ENCODE data around the gene TRPM3.

Gene TRPM3

GRCh38 chr9:70917277-70917676 is 204.1 kb downstream of the TRPM3 start:
- Mint-ChIP-seq H3K27me3 (peaks cover 0 to 6% of the 10 kb centered on the region in 2 donors), H3K9me3 (peaks cover 0 to 3% of the 10 kb centered on the region in 2 donors), H3K4me1 (ENCODE audit: low read depth in 2 of 2) (no peaks in the 10 kb centered on the region), H3K4me3 (no peak overlapping the region), H3K27ac (no peak overlapping the region), H3K36me3 (ENCODE audit: insufficient read depth) (no peaks in the 10 kb centered on the region)
- no peak for DNase-seq
- no peak for ATAC-seq (replicated peaks)

GRCh38 chr9:70911791-70912190 is 209.6 kb downstream of the TRPM3 start:
- Mint-ChIP-seq H3K9me3 (peaks cover 0 to 3% of the 10 kb centered on the region in 2 donors), H3K27ac (no peak overlapping the region), H3K4me1 (ENCODE audit: low read depth in 2 of 2) (no peaks in the 10 kb centered on the region), H3K4me3 (no peak overlapping the region), H3K27me3 (peaks cover 0 to 16% of the 10 kb centered on the region in 2 donors), H3K36me3 (ENCODE audit: insufficient read depth) (no peaks in the 10 kb centered on the region)
- ATAC-seq (replicated peaks) = no peak
- no peak for DNase-seq

- H3K9me3 Mint-ChIP-seq = peaks cover 0 to 2% of the 10 kb centered on the region in 2 donors
- ATAC-seq (replicated peaks) (no peak), DNase-seq (no peak)
- no peak overlapping the region for H3K27ac Mint-ChIP-seq
- H3K4me1 Mint-ChIP-seq (ENCODE audit: low read depth in 2 of 2) = no peaks in the 10 kb centered on the region
- no peaks in the 10 kb centered on the region for H3K36me3 Mint-ChIP-seq (ENCODE audit: insufficient read depth)
- H3K4me3 Mint-ChIP-seq = no peak overlapping the region
- peaks cover 0 to 16% of the 10 kb centered on the region in 2 donors for H3K27me3 Mint-ChIP-seq
Observed at GRCh38 chr9:70910598-70910997, 210.8 kb downstream of the TRPM3 start.

- ATAC-seq (replicated peaks) (no peak), DNase-seq (no peak)
- no peaks in the 10 kb centered on the region for H3K9me3 Mint-ChIP-seq
- H3K4me1 Mint-ChIP-seq (ENCODE audit: low read depth in 2 of 2) = no peaks in the 10 kb centered on the region
- H3K27ac Mint-ChIP-seq = no peak overlapping the region
- H3K4me3 Mint-ChIP-seq = no peak overlapping the region
- no peaks in the 10 kb centered on the region for H3K36me3 Mint-ChIP-seq (ENCODE audit: insufficient read depth)
- H3K27me3 Mint-ChIP-seq = no peaks in the 10 kb centered on the region
Observed at GRCh38 chr9:70902692-70903131, 218.7 kb downstream of the TRPM3 start.

- Mint-ChIP-seq H3K36me3 (ENCODE audit: insufficient read depth) (no peaks in the 10 kb centered on the region), H3K27me3 (no peaks in the 10 kb centered on the region), H3K4me1 (ENCODE audit: low read depth in 2 of 2) (no peaks in the 10 kb centered on the region), H3K9me3 (no peaks in the 10 kb centered on the region), H3K4me3 (no peak overlapping the region), H3K27ac (no peak overlapping the region)
- ATAC-seq (replicated peaks) (no peak), DNase-seq (no peak)
Observed at GRCh38 chr9:70902171-70902570, 219.2 kb downstream of the TRPM3 start.

GRCh38 chr9:70901746-70902145 is 219.7 kb downstream of the TRPM3 start:
- Mint-ChIP-seq H3K36me3 (ENCODE audit: insufficient read depth) (no peaks in the 10 kb centered on the region), H3K4me1 (ENCODE audit: low read depth in 2 of 2) (no peaks in the 10 kb centered on the region), H3K27ac (no peak overlapping the region), H3K27me3 (no peaks in the 10 kb centered on the region), H3K4me3 (no peak overlapping the region), H3K9me3 (no peaks in the 10 kb centered on the region)
- no peak for DNase-seq
- ATAC-seq (replicated peaks) = no peak

GRCh38 chr9:70901013-70901412 is 220.4 kb downstream of the TRPM3 start:
- no peak overlapping the region for H3K4me3 Mint-ChIP-seq
- H3K9me3 Mint-ChIP-seq = no peaks in the 10 kb centered on the region
- ATAC-seq (replicated peaks) = no peak
- no peak for DNase-seq
- no peaks in the 10 kb centered on the region for H3K27me3 Mint-ChIP-seq
- no peaks in the 10 kb centered on the region for H3K4me1 Mint-ChIP-seq (ENCODE audit: low read depth in 2 of 2)
- no peak overlapping the region for H3K27ac Mint-ChIP-seq
- H3K36me3 Mint-ChIP-seq (ENCODE audit: insufficient read depth) = no peaks in the 10 kb centered on the region

- no peaks in the 10 kb centered on the region for H3K4me1 Mint-ChIP-seq (ENCODE audit: low read depth in 2 of 2)
- H3K27ac Mint-ChIP-seq = no peak overlapping the region
- peaks cover 2 to 8% of the 10 kb centered on the region in 2 donors for H3K27me3 Mint-ChIP-seq
- H3K9me3 Mint-ChIP-seq = no peaks in the 10 kb centered on the region
- no peak for ATAC-seq (replicated peaks)
- no peaks in the 10 kb centered on the region for H3K36me3 Mint-ChIP-seq (ENCODE audit: insufficient read depth)
- DNase-seq = no peak
- no peak overlapping the region for H3K4me3 Mint-ChIP-seq
Observed at GRCh38 chr9:70893580-70894122, 227.8 kb downstream of the TRPM3 start.

- no peak overlapping the region for H3K27ac Mint-ChIP-seq
- no peaks in the 10 kb centered on the region for H3K4me1 Mint-ChIP-seq (ENCODE audit: low read depth in 2 of 2)
- ATAC-seq (replicated peaks) (no peak), DNase-seq (no peak)
- no peaks in the 10 kb centered on the region for H3K36me3 Mint-ChIP-seq (ENCODE audit: insufficient read depth)
- H3K4me3 Mint-ChIP-seq = no peak overlapping the region
- H3K9me3 Mint-ChIP-seq = peaks cover 0 to 7% of the 10 kb centered on the region in 2 donors
- H3K27me3 Mint-ChIP-seq = peaks cover 12 to 14% of the 10 kb centered on the region in 2 donors
Observed at GRCh38 chr9:70888471-70888870, 232.9 kb downstream of the TRPM3 start.

- Mint-ChIP-seq H3K36me3 (ENCODE audit: insufficient read depth) (no peaks in the 10 kb centered on the region), H3K9me3 (peaks cover 0 to 7% of the 10 kb centered on the region in 2 donors), H3K27me3 (peaks cover 12 to 14% of the 10 kb centered on the region in 2 donors), H3K4me3 (no peak overlapping the region), H3K4me1 (ENCODE audit: low read depth in 2 of 2) (no peaks in the 10 kb centered on the region), H3K27ac (no peak overlapping the region)
- no peak for DNase-seq
- ATAC-seq (replicated peaks) = no peak
Observed at GRCh38 chr9:70887826-70888225, 233.6 kb downstream of the TRPM3 start.

GRCh38 chr9:70883963-70884793 is 237.2 kb downstream of the TRPM3 start:
- H3K9me3 Mint-ChIP-seq = peaks cover 0 to 7% of the 10 kb centered on the region in 2 donors

GRCh38 chr9:70883056-70883455 is 238.4 kb downstream of the TRPM3 start:
- peaks cover 0 to 7% of the 10 kb centered on the region in 2 donors for H3K27me3 Mint-ChIP-seq
- peaks cover 0 to 7% of the 10 kb centered on the region in 2 donors for H3K9me3 Mint-ChIP-seq
- H3K4me3 Mint-ChIP-seq = no peak overlapping the region
- DNase-seq (no peak), ATAC-seq (replicated peaks) (no peak)
- H3K27ac Mint-ChIP-seq = no peak overlapping the region
- no peaks in the 10 kb centered on the region for H3K4me1 Mint-ChIP-seq (ENCODE audit: low read depth in 2 of 2)
- H3K36me3 Mint-ChIP-seq (ENCODE audit: insufficient read depth) = no peaks in the 10 kb centered on the region

More at GRCh38 chr9:70883963-70884793, 237.2 kb downstream of the TRPM3 start:
- peaks cover 11 to 12% of the 10 kb centered on the region in 2 donors for H3K27me3 Mint-ChIP-seq
- DNase-seq (no peak), ATAC-seq (replicated peaks) (no peak)
- H3K27ac Mint-ChIP-seq = no peak overlapping the region
- H3K4me3 Mint-ChIP-seq = no peak overlapping the region
- H3K36me3 Mint-ChIP-seq (ENCODE audit: insufficient read depth) = no peaks in the 10 kb centered on the region
- no peaks in the 10 kb centered on the region for H3K4me1 Mint-ChIP-seq (ENCODE audit: low read depth in 2 of 2)

GRCh38 chr9:70881333-70881732 is 240.1 kb downstream of the TRPM3 start:
- Mint-ChIP-seq H3K27ac (no peak overlapping the region), H3K4me3 (no peak overlapping the region), H3K27me3 (peaks cover 0 to 7% of the 10 kb centered on the region in 2 donors), H3K9me3 (peaks cover 0 to 7% of the 10 kb centered on the region in 2 donors), H3K4me1 (ENCODE audit: low read depth in 2 of 2) (no peaks in the 10 kb centered on the region), H3K36me3 (ENCODE audit: insufficient read depth) (no peaks in the 10 kb centered on the region)
- ATAC-seq (replicated peaks) = no peak
- no peak for DNase-seq

GRCh38 chr9:70880535-70880934 is 240.9 kb downstream of the TRPM3 start:
- ATAC-seq (replicated peaks) (no peak), DNase-seq (no peak)
- Mint-ChIP-seq H3K9me3 (peaks cover 0 to 7% of the 10 kb centered on the region in 2 donors), H3K36me3 (ENCODE audit: insufficient read depth) (no peaks in the 10 kb centered on the region), H3K27me3 (peaks cover 0 to 7% of the 10 kb centered on the region in 2 donors), H3K4me3 (no peak overlapping the region), H3K27ac (no peak overlapping the region), H3K4me1 (ENCODE audit: low read depth in 2 of 2) (no peaks in the 10 kb centered on the region)
